HG02759 (cell line): Measurements from ENCODE around the gene PANK1.
"Not testable (repeated sequence)": the region's sequence is repeated elsewhere in the genome, so short reads cannot be mapped to it uniquely, and the experiment has no call there.

Experiments used
- ATAC-seq: cut with Tn5 transposase; IDR thresholded peaks from one replicate; pipeline ENCODE4 v1.9.1; 2021; ENCODE audit warnings: mild to moderate bottlenecking, moderate library complexity; ENCODE audit not compliant: unreplicated experiment

The PANK1 gene

DNA sequence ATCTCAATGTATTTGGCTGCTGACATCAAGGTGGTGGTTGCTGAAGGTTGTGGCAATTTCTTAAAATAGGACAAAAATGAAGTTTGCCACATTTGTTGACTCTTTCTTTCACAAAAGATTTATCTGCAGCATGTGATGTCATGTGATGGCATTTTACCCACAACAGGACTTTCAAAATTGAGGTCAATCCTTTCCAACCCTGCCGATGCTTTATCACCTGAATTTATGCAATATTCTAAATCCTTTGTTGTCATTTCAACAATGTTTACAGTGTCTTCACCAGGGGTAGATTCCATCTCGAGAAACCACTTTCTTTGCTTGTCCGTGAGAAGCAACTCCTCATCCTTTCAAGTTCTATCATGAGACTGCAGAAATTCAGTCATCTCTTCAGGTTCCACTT, 69.0 kb downstream of the PANK1 start:
- no peak for ATAC-seq

DNA sequence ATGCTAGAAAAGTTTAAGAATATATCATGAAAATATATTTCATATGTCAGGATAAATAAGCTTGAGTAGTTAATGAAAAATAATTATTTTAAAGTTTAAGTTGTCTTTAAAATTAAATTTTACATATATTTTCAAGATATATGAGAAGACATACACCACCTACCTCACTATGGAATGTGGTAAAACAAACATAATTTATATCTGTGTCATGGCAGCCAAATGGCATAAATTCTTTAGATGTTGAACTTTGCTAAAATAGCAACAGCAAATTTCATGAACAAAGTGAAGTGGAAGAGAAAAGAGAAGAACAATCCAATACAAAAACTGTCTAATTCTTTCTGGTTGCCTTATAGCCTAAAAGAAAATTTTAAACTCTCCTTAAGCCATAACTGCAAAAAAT, 70.0 kb downstream of the PANK1 start:
- no peak for ATAC-seq

DNA sequence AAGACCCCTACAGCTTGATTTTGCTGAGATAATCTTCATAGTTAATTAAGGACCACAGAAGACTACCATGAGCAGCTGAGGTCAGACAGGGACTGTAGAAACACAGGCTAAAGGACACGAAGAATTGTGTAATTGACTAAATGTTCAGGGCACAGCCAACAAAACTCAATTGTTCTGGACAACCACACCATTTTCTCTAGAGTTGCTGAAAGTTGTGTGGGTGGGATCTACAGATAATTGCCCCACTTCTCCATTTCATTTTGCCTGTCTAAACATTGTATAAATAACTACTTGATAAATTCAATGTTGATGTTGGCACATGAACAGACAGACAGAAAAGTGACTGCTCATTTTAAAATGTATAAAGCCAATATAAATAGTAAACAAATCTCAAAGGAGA, 70.7 kb downstream of the PANK1 start:
- no peak for ATAC-seq

DNA sequence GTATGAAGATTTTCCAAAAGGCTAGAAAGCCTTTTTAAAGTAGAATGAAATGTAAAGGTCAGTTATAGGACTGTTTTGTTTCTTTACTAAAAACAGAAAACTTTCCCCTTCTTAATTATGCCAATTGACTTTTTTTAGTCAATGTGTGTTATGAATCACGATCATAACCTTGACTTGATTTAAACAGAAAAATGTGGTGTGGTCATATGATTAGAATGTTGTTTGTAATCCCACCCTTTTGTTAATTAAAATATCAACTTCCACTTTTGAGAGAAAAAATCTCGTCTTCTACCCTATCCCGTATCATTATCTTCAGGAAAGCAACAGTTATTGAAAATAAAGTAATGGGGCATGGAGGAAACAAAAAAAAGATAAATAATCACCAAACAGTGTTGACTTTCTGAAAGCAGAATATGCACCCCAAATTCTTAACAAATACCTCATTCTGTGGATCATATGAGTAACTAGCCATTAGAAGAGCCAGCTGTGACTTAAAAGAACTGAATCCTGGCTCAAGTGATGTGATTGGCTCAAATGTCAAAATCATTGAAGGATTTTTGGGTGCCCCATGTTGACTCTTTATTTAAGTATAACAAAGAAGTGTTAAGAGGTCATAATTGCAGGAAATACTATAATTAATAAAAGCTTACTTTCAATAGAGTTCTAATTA, 77.3 kb downstream of the PANK1 start:
- no peak for ATAC-seq

DNA sequence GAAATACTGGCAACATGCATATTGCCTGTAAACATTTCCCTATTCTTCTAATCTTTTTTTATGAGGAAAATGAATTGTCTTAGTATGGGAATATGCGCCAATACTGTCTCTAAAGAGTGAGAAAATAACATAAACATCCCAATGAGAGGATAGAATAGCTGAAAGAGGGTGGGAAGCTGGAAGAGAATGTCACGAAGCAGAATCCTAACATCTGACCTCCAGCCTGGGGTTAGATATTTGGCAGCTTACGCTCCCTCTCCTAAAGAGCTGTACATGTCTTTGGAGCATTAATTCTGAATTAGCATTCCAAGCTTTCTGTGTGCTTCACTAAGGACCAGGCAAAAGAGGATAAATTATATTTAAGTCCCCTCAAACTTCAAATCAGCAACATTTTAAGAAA, 78.0 kb downstream of the PANK1 start:
- ATAC-seq = no peak

DNA sequence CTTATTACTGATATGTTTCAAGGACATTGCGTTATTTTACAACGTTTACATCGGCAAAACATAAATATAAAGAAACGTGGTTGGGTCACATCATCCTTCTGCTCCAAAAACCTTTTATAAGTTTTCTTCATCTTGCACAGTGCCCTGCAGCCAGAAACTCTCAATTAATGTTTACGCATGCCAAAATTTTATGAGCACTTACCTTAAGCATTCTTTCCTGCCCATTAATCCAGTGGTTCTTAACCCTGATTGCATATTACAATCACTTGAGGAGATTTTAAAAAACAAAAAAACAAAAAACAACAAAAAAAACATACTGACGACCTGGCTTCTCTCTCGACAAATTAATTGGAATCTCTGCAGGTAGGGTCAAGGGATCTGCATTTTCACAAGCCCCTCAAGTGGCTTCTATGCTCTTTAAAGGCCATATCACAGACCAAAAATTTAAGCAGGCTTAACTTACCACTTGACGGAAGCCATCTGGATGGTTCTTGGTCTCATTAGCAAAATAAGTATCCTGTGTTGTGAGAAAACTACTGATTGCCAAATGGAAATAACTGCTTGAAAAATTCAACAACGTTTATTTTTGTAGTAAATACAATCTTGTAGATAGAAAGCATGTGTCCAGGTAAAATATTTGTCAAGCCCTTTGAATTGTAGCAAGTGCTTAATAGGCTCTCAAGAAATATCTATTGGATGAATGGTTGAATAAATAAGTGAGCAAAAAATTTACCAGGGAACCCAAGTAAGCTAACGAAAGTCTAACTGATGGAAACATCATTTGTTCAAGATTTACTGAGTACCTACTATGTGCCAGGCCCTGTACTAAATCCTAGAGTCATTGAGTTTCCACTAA, 78.7 kb downstream of the PANK1 start:
- no peak for ATAC-seq

DNA sequence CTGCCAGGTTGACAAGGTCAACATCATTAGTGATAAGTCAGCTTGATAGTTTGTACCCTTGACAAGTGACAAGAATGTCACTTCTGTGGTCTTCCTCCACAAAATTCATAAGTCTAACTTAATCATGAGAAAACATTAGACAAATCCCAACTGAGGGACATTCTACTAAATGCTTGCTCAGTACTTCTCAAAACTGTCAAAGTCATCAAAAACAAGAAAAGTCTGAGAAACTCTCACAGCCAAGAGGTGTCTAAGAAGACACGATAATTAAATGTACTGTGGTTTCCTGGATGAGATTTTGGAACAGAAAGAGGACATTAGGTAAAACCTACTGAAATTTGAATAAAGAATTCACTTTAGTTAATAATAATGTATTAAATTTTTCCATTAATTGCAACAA, 79.9 kb downstream of the PANK1 start:
- no peak for ATAC-seq

DNA sequence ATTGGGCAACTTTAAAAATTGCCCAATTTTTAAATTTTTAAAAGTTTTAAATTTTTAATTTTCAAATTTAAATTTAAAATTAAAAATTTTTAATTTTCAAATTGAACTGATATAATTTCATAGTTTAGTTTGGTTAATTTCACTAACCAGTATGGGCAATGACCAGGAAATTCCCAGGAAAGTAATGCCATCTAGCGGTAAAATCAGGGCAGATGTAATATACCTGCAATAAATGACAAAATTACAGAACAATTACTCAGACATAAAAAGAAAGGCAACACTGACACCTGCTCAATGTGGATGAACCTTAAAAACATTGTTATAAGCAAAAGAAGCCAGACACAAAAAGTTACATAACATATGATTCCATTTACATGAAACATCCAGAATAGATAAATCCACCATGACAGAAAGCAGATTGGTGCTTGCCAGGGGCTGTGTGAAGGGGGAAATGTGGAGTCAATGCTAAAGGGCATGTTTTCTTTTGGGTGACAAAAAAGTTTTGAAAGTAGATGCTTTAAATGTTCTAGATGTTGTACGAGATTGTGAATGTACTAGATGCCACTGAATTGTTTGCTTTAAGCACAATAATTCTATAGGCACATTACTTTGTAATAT, 81.1 kb downstream of the PANK1 start:
- ATAC-seq = no peak

DNA sequence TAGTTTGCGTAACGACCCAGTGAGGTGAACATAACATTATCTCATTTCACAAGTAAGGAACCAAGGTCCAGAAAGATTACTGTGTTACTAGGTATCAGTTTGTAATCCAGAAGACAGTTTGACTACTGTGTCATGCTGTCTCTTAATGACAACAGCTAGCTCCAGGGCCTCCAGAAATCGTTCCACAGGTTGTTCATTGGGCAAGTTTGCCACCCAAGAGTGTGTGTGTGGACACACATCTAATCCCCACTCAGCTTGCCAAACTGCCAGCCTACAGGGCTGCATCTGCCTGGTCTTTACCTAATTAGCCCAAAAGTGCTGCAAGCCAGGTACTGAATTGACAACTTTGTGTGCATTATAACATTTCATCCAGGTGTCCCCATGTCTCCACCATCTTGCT, 81.7 kb downstream of the PANK1 start:
- ATAC-seq = no peak

DNA sequence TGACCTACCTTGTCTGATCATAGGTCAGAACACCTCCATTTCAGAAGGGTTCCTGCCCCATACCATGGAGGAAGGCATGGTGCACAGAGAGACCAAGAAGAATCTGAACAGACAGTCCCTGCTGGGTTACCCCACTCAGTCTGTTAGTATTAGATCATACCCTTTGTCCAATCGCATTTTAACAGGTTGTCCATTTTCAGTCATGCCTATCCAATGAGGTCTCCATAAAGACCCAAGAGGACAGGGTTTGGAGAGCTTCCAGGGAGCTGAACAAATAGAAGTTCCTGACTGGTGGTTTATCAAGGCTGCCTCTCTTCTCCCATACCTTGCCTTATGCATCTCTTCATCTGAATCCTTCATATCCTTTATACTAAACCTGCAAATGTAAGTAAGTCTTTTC, 88.4 kb downstream of the PANK1 start:
- ATAC-seq = no peak

DNA sequence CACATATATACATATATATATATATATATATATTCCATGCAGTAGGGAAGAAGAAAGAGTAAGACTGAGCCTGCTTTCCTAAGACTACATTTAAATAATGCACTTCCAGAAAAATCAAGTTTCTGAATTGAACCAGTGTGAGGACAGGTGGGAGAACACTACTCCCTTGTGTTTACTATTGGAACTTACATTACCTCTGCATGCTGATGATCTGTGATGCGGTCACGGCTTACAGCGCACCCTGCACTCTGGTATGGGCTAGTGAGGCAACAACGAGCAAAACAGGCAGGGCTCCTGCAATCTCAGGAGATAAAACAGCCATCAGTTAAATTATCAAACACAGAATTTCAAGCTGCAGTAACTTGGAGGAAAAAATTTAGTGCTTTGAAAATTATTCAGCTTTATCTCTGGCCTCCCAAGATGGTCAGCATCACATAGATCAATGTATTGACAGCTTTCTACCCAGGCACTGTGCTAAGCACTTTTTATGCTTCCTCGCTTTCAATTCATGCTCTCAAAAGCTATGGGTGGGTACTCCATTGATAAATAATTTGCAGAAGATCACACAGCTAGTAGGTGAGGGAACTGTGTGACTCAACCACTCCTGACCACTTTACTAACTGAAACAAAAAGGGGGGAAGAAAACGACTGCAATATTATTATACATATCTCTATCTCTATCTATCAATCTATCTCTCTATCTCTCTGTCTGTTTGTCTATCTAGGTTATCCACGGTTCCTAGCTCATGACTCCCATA, 89.2 kb downstream of the PANK1 start:
- no peak for ATAC-seq

DNA sequence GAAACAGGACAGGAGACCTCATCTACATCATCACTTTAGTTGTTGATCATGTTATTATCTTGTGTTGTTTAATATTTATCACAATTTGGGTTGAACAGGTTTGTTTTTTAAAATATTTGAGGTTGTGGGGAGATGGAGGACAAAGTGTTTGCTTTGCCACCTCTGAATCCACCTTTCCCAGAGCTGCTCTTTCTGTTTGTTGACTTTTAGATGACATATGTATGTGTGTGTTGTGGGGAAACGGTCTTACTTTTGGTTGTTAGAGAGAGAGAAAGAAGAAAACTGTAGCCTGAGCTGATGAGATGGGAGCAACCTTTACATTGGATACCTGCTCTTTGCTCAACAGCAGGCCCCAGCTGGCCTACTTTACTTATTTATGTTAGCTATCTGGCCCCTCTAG, 90.6 kb downstream of the PANK1 start:
- no peak for ATAC-seq

DNA sequence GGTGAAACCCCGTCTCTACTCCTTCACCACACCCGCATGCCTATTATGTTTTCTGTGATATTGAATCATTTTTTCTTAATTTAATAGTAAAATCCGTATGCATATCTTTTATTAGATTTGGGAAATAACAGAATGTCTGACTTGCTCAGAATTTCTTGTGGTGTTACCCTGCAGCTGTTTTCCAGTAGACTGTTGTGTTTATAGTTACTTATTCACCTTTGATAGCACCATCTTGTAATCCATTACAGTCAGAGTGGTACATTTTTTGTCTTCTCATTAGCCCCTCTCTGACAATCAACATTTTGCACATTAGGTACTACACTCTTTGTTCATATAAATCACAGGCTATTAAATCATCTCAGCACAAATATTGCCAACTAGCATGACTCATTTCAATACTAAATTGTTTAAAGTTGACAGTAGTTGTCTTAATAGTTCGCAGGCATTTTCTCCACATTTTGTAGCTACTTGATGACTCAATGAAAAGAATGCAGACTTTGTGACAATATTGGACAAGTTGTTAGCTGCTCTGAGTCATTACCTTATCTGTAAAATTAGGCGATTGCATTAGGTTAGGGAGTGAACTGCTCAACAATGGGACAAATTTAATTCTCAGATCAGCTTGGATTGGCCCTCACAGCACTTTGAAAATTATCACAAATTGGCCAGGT, 91.8 kb downstream of the PANK1 start:
- no peak for ATAC-seq

DNA sequence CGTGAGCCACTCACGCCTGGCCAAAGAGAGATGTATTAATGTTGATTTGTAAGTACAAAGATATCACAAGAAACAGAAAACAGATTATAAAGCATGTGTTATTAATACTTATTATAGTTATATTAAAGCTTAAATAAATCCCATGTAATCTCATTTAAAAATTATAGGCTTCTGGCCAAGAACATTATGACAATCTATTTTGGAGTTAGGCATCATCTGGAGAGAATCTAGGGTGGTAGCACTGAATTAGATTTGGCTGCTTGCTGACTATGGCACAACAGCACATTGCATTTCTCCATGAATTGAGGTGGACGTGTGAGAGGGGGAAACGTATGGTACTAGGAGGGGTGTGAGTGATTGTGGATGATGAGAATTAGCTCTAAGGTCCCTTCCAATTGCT, 92.8 kb downstream of the PANK1 start:
- no peak for ATAC-seq

DNA sequence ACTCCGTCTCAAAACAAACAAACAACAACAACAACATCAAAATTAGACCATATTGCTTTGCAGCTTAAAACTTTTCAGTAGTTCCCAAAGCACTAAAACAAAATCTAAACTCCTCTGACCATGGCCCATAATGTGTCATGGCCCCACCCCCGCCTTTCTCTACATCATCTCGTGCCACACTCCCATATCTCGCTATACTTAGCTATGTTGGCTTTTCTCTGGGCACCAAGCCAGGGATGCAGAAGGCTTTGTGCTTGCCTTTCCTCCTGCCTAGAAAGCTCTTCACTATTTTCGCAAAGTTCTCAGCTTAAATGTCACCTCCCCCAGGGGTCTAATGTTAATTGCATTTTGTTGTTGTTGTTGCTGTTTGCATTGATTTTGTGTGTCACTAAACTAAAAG, 94.5 kb downstream of the PANK1 start:
- ATAC-seq = no peak

DNA sequence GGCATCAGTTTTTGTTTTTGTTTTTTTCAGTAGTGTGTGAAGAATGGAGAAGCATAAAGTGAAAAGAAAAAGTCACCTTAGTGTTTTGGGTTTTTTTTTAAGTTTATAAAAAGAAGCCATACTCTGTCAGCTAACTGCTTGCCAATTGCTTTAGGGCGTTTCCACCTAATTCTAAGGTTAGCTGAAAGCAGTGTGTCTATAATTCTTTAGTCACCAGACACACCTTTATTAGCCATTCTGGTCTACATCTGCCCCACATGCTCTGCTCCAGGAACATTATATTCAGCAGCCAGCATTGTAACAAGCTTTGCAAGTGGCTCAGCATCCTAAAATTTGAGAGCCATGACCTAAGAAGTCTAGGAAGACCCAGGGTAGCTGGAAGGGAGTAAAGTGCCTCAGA, 95.5 kb downstream of the PANK1 start:
- no peak for ATAC-seq

DNA sequence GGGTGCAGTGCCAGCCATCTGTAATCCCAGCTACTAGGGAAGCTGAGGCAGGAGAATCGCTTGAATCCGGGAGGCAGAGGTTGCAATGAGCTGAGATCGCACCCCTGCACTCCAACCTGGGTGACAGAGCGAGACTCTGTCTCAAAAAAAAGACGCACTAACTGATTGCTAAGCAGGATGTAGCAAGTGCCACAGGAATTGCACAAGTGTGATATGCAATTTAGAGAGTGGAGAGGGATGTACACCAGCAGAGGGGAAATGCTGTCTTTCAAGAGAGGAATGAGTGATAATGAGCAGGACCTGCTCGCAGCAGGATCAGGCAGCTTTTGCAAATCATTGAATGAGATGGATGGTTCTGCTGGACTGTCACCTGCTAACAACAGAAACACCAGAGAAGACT, 96.4 kb downstream of the PANK1 start:
- ATAC-seq = no peak

DNA sequence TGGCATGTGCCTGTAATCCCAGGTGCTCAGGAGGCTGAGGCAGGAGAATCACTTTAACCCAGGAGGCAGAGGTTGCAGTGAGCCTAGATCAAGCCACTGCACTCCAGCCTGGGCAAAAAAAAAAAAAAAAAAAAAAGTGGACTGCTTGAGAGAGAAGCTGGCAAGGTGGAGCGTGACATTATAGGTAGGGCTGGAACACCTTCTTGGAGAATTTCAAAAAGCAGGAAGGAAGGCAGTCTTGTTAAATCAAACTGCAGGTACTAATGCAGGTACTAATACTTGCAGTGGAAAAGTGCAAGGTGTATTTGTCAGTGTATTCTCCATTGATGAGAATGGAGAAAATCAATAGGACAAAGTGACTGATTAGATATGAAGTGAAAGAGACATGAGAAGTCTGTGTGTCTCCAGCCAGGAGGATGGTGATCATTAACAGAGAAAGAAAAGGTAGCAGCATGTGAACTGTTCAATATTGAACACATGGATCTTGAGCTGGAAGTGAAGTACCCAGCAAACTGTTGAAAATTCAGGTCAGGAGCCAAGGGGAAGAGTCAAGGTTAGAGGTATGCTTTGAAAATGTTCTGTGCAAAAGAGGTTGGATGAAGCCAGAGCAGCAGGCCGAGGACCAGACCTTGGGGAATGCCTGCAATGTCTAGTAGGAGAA, 97.1 kb downstream of the PANK1 start:
- ATAC-seq = no peak

DNA sequence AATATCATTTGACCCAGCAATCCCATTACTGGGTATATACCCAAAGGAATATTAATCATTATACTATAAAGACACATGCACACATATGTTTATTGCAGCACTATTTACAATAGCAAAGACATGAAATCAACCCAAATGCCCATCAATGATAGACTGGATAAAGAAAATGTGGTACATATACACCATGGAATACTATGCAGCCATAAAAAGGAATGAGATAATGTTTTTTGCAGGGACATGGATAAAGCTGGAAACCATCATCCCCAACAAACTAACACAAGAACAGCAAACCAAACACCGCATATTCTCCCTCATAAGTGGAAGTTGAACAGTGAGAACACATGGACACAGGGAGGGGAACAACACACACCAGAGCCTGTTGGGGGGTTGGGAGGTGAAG, 98.4 kb downstream of the PANK1 start:
- ATAC-seq = not testable (repeated sequence)

DNA sequence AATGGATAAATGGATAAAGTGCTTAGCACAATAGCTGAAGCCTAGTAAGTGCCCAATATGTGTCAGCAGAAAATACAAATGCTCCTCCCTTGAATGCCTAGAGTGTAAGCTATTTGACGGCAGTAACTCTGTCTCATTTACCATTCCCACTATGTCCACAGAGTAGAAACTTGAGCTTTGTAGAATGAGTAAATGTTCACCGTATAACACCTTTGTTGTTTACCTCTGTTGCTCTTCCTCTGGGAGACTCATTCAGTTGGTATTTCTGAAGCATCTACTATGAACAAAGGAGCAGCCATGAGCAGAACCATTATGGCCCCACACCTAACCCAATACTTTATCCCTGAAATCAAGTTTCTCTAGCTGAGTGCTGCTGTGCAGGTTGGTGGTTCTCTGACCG, 101.2 kb downstream of the PANK1 start:
- no peak for ATAC-seq
